Skeletal muscle tissue (tissue), 4 donors: ENCODE results near the gene KCTD7. TPM values are rescaled to one million over a fixed set of nuclear protein-coding genes. Genes with fewer than 3 reads are reported as not detected.
A peak's percentile ranks its signal among the peaks of the same experiment; 100 is the strongest.
"Not testable (repeated sequence)": the region's sequence is repeated elsewhere in the genome, so short reads cannot be mapped to it uniquely, and the experiment has no call there.

Source experiments
- H3K27ac ChIP-seq: one replicate; pipeline ENCODE4 v1.7.0; 2013; ENCODE audit warnings: mild to moderate bottlenecking, low read depth, low read length, inconsistent platforms
- H3K27me3 ChIP-seq, 3 donors: one replicate each; pipeline ENCODE4 v1.7.0; 2013; ENCODE audit warnings: low read length in 3 of 3; ENCODE audit not compliant: control insufficient read depth in 3 of 3, insufficient read depth in 3 of 3
- H3K36me3 ChIP-seq, 3 donors: one replicate each; pipeline ENCODE4 v1.7.0; 2013; ENCODE audit warnings: low read length in 3 of 3; ENCODE audit not compliant: control insufficient read depth in 3 of 3, insufficient read depth in 3 of 3
- H3K4me1 ChIP-seq, 3 donors: one replicate each; pipeline ENCODE4 v1.7.0; 2013; ENCODE audit warnings: low read length in 3 of 3, mild to moderate bottlenecking in 3 of 3; ENCODE audit not compliant: control insufficient read depth in 3 of 3, insufficient read depth in 3 of 3
- H3K4me3 ChIP-seq, 3 donors: one replicate each; pipeline ENCODE4 v1.7.0; 2013; ENCODE audit warnings: low read length in 3 of 3
- H3K9ac ChIP-seq, 3 donors: one replicate each; pipeline ENCODE4 v1.7.0; 2013; ENCODE audit warnings: low read length in 3 of 3, mild to moderate bottlenecking in 3 of 3, moderate library complexity in 2 of 3, low read depth in 1 of 3
- H3K9me3 ChIP-seq, 3 donors: one replicate each; pipeline ENCODE4 v1.7.0; 2013; ENCODE audit warnings: low read length in 3 of 3; ENCODE audit not compliant: control insufficient read depth in 3 of 3
- total RNA-seq: library from RNA; depleted of rRNA; stranded (reverse); fragments of >200 nt; gene quantifications from one replicate; pipeline ENCODE4 v1.2.3, GENCODE V29; 2014
- donor health status: Osteomylitis.

Gene KCTD7
- total RNA-seq, 1 donor from 2014 or later, result 9.4 TPM

GRCh38 chr7:66614596-66614995, 14.1 kb upstream of the KCTD7 start:
- H3K36me3 ChIP-seq, H3K4me1 ChIP-seq, H3K9ac ChIP-seq, H3K27ac ChIP-seq, H3K4me3 ChIP-seq, H3K27me3 ChIP-seq, H3K9me3 ChIP-seq: not testable (repeated sequence)

GRCh38 chr7:66615699-66616098, 13.0 kb upstream of the KCTD7 start:
- Histone ChIP-seq H3K36me3 (no peaks in the 10 kb centered on the region), H3K27me3 (no peaks in the 10 kb centered on the region), H3K4me1 (no peaks in the 10 kb centered on the region), H3K9me3 (no peaks in the 10 kb centered on the region), H3K27ac (no peak overlapping the region), H3K9ac (no peak overlapping the region), H3K4me3 (no peak overlapping the region)

GRCh38 chr7:66617295-66617694, 11.4 kb upstream of the KCTD7 start:
- Histone ChIP-seq H3K27ac (no peak overlapping the region), H3K9ac (no peak overlapping the region), H3K27me3 (no peaks in the 10 kb centered on the region), H3K36me3 (no peaks in the 10 kb centered on the region), H3K4me3 (no peak overlapping the region), H3K9me3 (no peaks in the 10 kb centered on the region), H3K4me1 (no peaks in the 10 kb centered on the region)

- H3K27ac ChIP-seq, H3K9ac ChIP-seq, H3K4me1 ChIP-seq, H3K4me3 ChIP-seq, H3K27me3 ChIP-seq, H3K9me3 ChIP-seq, H3K36me3 ChIP-seq: not testable (repeated sequence)
Observed at GRCh38 chr7:66619341-66619948, 9.2 kb upstream of the KCTD7 start.

GRCh38 chr7:66626331-66626934, 2.2 kb upstream of the KCTD7 start:
- Histone ChIP-seq H3K9ac (no peak overlapping the region), H3K9me3 (no peaks in the 10 kb centered on the region), H3K36me3 (no peaks in the 10 kb centered on the region), H3K4me1 (peaks cover 12 to 15% (median 14%) of the 10 kb centered on the region in 3 donors), H3K4me3 (no peak overlapping the region), H3K27ac (no peak overlapping the region), H3K27me3 (no peaks in the 10 kb centered on the region)

- peaks cover 14 to 15% (median 15%) of the 10 kb centered on the region in 3 donors for H3K4me1 ChIP-seq
- no peak overlapping the region for H3K4me3 ChIP-seq
- no peak overlapping the region for H3K9ac ChIP-seq
- no peak overlapping the region for H3K27ac ChIP-seq
- H3K27me3 ChIP-seq, result no peaks in the 10 kb centered on the region
- no peaks in the 10 kb centered on the region for H3K36me3 ChIP-seq
- no peaks in the 10 kb centered on the region for H3K9me3 ChIP-seq
Observed at GRCh38 chr7:66627151-66627681, 1.5 kb upstream of the KCTD7 start.

- peak overlapping the region; percentile 89 to 97 (median 89) for H3K9ac ChIP-seq
- peaks cover 14 to 15% (median 15%) of the 10 kb centered on the region in 3 donors for H3K4me1 ChIP-seq
- no peaks in the 10 kb centered on the region for H3K9me3 ChIP-seq
- H3K27ac ChIP-seq, result peak overlapping the region; percentile 93
- H3K4me3 ChIP-seq, result peak overlapping the region; percentile 97 to 98 (median 97)
- no peaks in the 10 kb centered on the region for H3K27me3 ChIP-seq
- no peaks in the 10 kb centered on the region for H3K36me3 ChIP-seq
Observed at GRCh38 chr7:66627881-66628360, 760 bp upstream of the KCTD7 start.

- Histone ChIP-seq H3K36me3 (peaks cover 4 to 6% (median 4%) of the 10 kb centered on the region in 3 donors), H3K9ac (peak overlapping the region; percentile 76 to 82 (median 76)), H3K4me1 (peaks cover 14 to 15% (median 15%) of the 10 kb centered on the region in 3 donors), H3K27ac (peak overlapping the region; percentile 93), H3K4me3 (peak overlapping the region; percentile 67 to 77 (median 77)), H3K27me3 (no peaks in the 10 kb centered on the region), H3K9me3 (no peaks in the 10 kb centered on the region)
Observed at GRCh38 chr7:66629222-66630062, 761 bp downstream of the KCTD7 start.

- H3K27ac ChIP-seq, result no peak overlapping the region
- no peaks in the 10 kb centered on the region for H3K27me3 ChIP-seq
- no peak overlapping the region for H3K9ac ChIP-seq
- H3K9me3 ChIP-seq, result no peaks in the 10 kb centered on the region
- H3K36me3 ChIP-seq, result peaks cover 7 to 10% (median 10%) of the 10 kb centered on the region in 3 donors
- H3K4me3 ChIP-seq, result no peak overlapping the region
- peaks cover 14 to 15% (median 15%) of the 10 kb centered on the region in 3 donors for H3K4me1 ChIP-seq
Observed at GRCh38 chr7:66630531-66630930, 1.9 kb downstream of the KCTD7 start.
